A549 (cell line): ENCODE results near the gene SLAIN2. TPM values are rescaled to one million over a fixed set of nuclear protein-coding genes. Genes with fewer than 3 reads are reported as not detected.

ENCODE experiments used
- ATAC-seq, 2 experiments: fragments of 200-7000 bp in 1 of 2; fragments of >200 bp in 1 of 2; cut with Nextera tagmentation in 1 of 2; cut with Tn5 transposase in 1 of 2; 3 replicates each; pipeline versions ENCODE4 v1.8.0 to v1.9.1; 2018 to 2020; ENCODE audit warnings: mild to moderate bottlenecking in 1 of 2, moderate library complexity in 1 of 2
- CTCF ChIA-PET: fragments of 300-600 bp; sonication (Branson Sonifier 250); formaldehyde crosslinking; extraction: SDS; loops from one replicate; lab custom pipeline; 2021; ENCODE audit warnings: antibody characterized with exemption, inconsistent platforms; lab: Yijun Ruan, JAX
- POLR2A ChIA-PET: fragments of 350-600 bp; formaldehyde crosslinking; extraction: SDS; loops from one replicate; lab custom pipeline; 2021; ENCODE audit warnings: antibody characterized with exemption, inconsistent platforms; lab: Yijun Ruan, JAX
- DNase-seq, 2 experiments: peaks; one replicate each; pipeline versions ENCODE4 v3.0.0 to v3.0.0-alpha.2; 2011 to 2016; ENCODE audit warnings: low read depth in 1 of 2, low spot score in 1 of 2
- FAIRE-seq: peaks from 2 replicates; lab custom pipeline; 2011; peaks lifted over from hg19 to GRCh38; lab: Jason Lieb, UNC
- H3K27ac ChIP-seq, 2 experiments: fragments of >200 bp; sonication (Bioruptor Twin); formaldehyde crosslinking; 3 replicates each; pipeline ENCODE4 v1.5.1; 2016 to 2017
- H3K4me1 ChIP-seq: fragments of >200 bp; sonication (Bioruptor Twin); formaldehyde crosslinking; 3 replicates; pipeline ENCODE4 v1.6.1; 2016
- H3K4me2 ChIP-seq: fragments of >200 bp; sonication (Bioruptor Twin); formaldehyde crosslinking; 3 replicates; pipeline ENCODE4 v1.6.1; 2016
- H3K4me3 ChIP-seq: fragments of >200 bp; sonication (Bioruptor Twin); formaldehyde crosslinking; 3 replicates; pipeline ENCODE4 v1.5.1; 2016
- H3K9me3 ChIP-seq: fragments of >200 bp; sonication (Bioruptor Twin); formaldehyde crosslinking; 3 replicates; pipeline ENCODE4 v1.6.1; 2016
- BCL3 ChIP-seq: fragments of >200 bp; sonication (Bioruptor Twin); formaldehyde crosslinking; IDR thresholded peaks from 3 replicates; pipeline ENCODE4 v1.6.1; 2016
- BHLHE40 ChIP-seq: IDR thresholded peaks from 2 replicates; pipeline ENCODE4 v1.6.1; 2012; ENCODE audit warnings: low read depth, low read length, inconsistent platforms
- CHD4 ChIP-seq: fragments of 200-600 bp; sonication (generic); IDR thresholded peaks from 2 replicates; pipeline ENCODE4 v1.6.1; 2016; ENCODE audit warnings: antibody characterized with exemption, mild to moderate bottlenecking, borderline replicate concordance
- E2F6 ChIP-seq: IDR thresholded peaks from 2 replicates; pipeline ENCODE4 v1.6.1; 2012; ENCODE audit warnings: low read depth, borderline replicate concordance
- KDM1A ChIP-seq: fragments of 200-600 bp; sonication (generic); IDR thresholded peaks from 2 replicates; pipeline ENCODE4 v1.6.1; 2016; ENCODE audit warnings: low read depth, mild to moderate bottlenecking
- MAFK ChIP-seq: fragments of 450-650 bp; IDR thresholded peaks from 2 replicates; pipeline ENCODE4 v1.6.1; 2014; ENCODE audit not compliant: partially characterized antibody
- POLR2A ChIP-seq: IDR thresholded peaks from 2 replicates; pipeline ENCODE4 v1.6.1; 2012; ENCODE audit warnings: mild to moderate bottlenecking, low read length
- SMC3 ChIP-seq: fragments of >200 bp; sonication (Bioruptor Twin); formaldehyde crosslinking; IDR thresholded peaks from 3 replicates; pipeline ENCODE4 v1.6.1; 2018; ENCODE audit warnings: inconsistent platforms
- ZFP36 ChIP-seq: fragments of 450-650 bp; IDR thresholded peaks from 2 replicates; pipeline ENCODE4 v1.6.1; 2014; ENCODE audit warnings: borderline replicate concordance; ENCODE audit not compliant: partially characterized antibody
- ZSCAN20 ChIP-seq: fragments of 250-450 bp; sonication (Bioruptor Pico); IDR thresholded peaks from 2 replicates; pipeline ENCODE4 v1.8.0; 2022; ENCODE audit warnings: mild to moderate bottlenecking, moderate library complexity
- WGBS: methylation state at CpG from one replicate; pipeline ENCODE4 v1.1.6; 2017; ENCODE audit errors: missing lambda C conversion rate; 5-methylcytosine and 5-hydroxymethylcytosine counted together
- polyA plus RNA-seq, 4 experiments: library from polyadenylated mRNA; depleted of rRNA in 3 of 4; stranded (reverse); fragments of >200 nt; fragmentation: RNase III in 1 of 4; extraction: RNeasy Plus Mini Kit Qiagen cat#74134 plus additional on column Dnase treatment in 1 of 4; gene quantifications; 2 replicates in 3 of 4; 3 replicates in 1 of 4; pipeline ENCODE4 v1.2.3, GENCODE V29; 2011 to 2017
- TF ChIP-seq, protein P1 (sequence below): fragments of >200 bp; sonication (Bioruptor Twin); formaldehyde crosslinking; IDR thresholded peaks from 2 replicates; pipeline ENCODE4 v1.6.1; 2016
- TF ChIP-seq, protein P2 (sequence below): fragments of 250-450 bp; sonication (Bioruptor Pico); IDR thresholded peaks from 2 replicates; pipeline ENCODE4 v1.5.0; 2021; ENCODE audit warnings: mild to moderate bottlenecking, moderate library complexity, borderline replicate concordance
- TF ChIP-seq, protein P3 (sequence below): fragments of 200-600 bp; sonication (generic); IDR thresholded peaks from 2 replicates; pipeline ENCODE4 v1.6.1; 2016; ENCODE audit warnings: antibody characterized with exemption, mild to moderate bottlenecking, moderate library complexity
- TF ChIP-seq, protein P4 (sequence below): fragments of 150-350 bp; IDR thresholded peaks from 2 replicates; pipeline ENCODE4 v1.6.1; 2014; ENCODE audit warnings: low read depth, mild to moderate bottlenecking, low read length

Gene SLAIN2
- polyA plus RNA-seq, 2 of the 4 experiments (the other 2 are of a cell fraction), result 14.4 to 14.6 TPM

DNA sequence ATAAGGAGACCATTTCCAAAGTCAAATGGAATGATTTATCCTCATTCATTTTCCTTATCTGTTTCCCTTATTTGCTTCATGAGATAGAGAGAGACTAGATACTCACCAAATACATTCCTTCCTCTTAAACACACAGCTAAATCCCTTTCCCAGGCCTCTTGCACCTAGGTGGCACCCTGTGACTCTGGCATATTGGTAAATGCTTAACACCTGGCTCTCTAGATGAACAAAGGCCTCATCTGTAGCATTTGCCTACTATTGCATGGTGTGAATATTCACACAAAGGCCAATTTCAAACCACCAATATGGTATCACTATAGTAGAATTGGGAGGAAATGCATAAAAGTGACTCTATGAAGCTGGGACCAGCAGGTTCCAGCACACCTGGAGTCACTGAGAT lies 119.7 kb downstream of the SLAIN2 start (continued):
- TF ChIP-seq BCL3 (no peak), ZFP36 (no peak), POLR2A (no peak), E2F6 (no peak)
- TF ChIP-seq, all 56 proteins: peak for 0

- ATAC-seq (no peak), FAIRE-seq (no peak), DNase-seq (no peak)
- Histone ChIP-seq H3K9me3 (no peaks in the 10 kb centered on the region), H3K4me1 (no peaks in the 10 kb centered on the region), H3K27ac (no peak overlapping the region), H3K4me3 (no peak overlapping the region)
- WGBS, result 42% methylated on average over 5 of the region's 5 CpGs
- CTCF ChIA-PET, result no interaction called here
- POLR2A ChIA-PET, result no interaction called here
- no peak for TF ChIP-seq KDM1A
- TF ChIP-seq, protein P1, sequence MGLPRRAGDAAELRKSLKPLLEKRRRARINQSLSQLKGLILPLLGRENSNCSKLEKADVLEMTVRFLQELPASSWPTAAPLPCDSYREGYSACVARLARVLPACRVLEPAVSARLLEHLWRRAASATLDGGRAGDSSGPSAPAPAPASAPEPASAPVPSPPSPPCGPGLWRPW, result no peak
- no peak for TF ChIP-seq BHLHE40
- TF ChIP-seq, all 56 proteins: peak for 0
- no peak overlapping the region for H3K4me2 ChIP-seq
These were observed 121.0 kb downstream of the SLAIN2 start for GRCh38 chr4:48462363-48462762.

DNA sequence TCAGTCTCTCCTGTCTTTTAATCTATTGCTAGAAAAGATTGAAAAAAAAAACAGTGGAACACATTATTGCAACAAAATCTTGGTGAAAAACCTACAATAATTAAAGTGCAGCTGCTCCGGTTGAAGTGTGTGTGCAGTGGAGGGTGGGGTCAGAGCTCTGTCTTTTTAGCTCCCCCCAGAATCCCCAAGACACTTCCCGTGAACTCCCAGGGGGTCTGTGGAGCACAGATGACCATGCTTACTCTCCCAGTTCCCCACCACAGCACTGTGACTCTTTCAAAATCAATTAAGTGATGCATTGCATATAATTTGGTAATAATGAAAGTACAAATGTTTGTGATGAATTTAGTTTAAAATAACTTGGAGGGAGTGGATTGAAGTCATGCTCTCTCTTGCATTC lies 126.1 kb downstream of the SLAIN2 start:
- 84% methylated on average over 2 of the region's 2 CpGs for WGBS
- DNase-seq (no peak), FAIRE-seq (no peak), ATAC-seq (no peak)
- Histone ChIP-seq H3K4me2 (no peak overlapping the region), H3K4me3 (no peak overlapping the region), H3K9me3 (no peaks in the 10 kb centered on the region), H3K4me1 (no peaks in the 10 kb centered on the region), H3K27ac (no peak overlapping the region)
- ChIA-PET CTCF (interaction anchor here (0.6 kb wide), 1 partner anchor 45 kb away, joined by 3 read pairs; no protein-coding TSS in a partner anchor), POLR2A (no interaction called here)
- TF ChIP-seq, protein P2, sequence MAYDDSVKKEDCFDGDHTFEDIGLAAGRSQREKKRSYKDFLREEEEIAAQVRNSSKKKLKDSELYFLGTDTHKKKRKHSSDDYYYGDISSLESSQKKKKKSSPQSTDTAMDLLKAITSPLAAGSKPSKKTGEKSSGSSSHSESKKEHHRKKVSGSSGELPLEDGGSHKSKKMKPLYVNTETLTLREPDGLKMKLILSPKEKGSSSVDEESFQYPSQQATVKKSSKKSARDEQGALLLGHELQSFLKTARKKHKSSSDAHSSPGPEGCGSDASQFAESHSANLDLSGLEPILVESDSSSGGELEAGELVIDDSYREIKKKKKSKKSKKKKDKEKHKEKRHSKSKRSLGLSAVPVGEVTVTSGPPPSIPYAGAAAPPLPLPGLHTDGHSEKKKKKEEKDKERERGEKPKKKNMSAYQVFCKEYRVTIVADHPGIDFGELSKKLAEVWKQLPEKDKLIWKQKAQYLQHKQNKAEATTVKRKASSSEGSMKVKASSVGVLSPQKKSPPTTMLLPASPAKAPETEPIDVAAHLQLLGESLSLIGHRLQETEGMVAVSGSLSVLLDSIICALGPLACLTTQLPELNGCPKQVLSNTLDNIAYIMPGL (CRISPR knock-in tag), result no peak
- TF ChIP-seq, protein P3, sequence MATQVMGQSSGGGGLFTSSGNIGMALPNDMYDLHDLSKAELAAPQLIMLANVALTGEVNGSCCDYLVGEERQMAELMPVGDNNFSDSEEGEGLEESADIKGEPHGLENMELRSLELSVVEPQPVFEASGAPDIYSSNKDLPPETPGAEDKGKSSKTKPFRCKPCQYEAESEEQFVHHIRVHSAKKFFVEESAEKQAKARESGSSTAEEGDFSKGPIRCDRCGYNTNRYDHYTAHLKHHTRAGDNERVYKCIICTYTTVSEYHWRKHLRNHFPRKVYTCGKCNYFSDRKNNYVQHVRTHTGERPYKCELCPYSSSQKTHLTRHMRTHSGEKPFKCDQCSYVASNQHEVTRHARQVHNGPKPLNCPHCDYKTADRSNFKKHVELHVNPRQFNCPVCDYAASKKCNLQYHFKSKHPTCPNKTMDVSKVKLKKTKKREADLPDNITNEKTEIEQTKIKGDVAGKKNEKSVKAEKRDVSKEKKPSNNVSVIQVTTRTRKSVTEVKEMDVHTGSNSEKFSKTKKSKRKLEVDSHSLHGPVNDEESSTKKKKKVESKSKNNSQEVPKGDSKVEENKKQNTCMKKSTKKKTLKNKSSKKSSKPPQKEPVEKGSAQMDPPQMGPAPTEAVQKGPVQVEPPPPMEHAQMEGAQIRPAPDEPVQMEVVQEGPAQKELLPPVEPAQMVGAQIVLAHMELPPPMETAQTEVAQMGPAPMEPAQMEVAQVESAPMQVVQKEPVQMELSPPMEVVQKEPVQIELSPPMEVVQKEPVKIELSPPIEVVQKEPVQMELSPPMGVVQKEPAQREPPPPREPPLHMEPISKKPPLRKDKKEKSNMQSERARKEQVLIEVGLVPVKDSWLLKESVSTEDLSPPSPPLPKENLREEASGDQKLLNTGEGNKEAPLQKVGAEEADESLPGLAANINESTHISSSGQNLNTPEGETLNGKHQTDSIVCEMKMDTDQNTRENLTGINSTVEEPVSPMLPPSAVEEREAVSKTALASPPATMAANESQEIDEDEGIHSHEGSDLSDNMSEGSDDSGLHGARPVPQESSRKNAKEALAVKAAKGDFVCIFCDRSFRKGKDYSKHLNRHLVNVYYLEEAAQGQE, result no peak
- TF ChIP-seq, protein P4, sequence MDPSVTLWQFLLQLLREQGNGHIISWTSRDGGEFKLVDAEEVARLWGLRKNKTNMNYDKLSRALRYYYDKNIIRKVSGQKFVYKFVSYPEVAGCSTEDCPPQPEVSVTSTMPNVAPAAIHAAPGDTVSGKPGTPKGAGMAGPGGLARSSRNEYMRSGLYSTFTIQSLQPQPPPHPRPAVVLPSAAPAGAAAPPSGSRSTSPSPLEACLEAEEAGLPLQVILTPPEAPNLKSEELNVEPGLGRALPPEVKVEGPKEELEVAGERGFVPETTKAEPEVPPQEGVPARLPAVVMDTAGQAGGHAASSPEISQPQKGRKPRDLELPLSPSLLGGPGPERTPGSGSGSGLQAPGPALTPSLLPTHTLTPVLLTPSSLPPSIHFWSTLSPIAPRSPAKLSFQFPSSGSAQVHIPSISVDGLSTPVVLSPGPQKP, result no peak
- TF ChIP-seq ZFP36 (no peak), ZSCAN20 (no peak), CHD4 (no peak), MAFK (no peak), SMC3 (no peak)
